ENCODE data around the gene CASZ1.

The CASZ1 gene

DNA sequence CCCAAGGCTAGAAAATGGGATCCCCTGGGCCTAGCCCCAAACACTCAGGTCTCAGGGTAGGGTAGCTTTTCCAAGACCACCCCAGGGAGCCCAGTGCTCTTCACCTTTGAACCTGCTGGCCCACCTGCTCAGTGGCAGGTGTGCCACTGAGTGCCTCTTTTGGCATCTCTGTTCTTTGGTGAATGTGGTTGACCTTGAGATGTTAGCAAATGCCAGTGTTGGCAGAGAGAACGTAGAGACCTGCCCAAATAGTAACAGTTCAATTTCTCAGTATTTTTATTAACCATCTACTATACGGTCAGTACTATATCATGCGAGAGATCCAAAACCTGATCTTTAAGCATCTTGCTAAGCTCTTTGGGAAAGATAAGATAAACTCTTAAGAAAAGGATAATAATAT lies 193.5 kb downstream of the CASZ1 start:
- no peak for DNase-seq (ENCODE audit: low spot score)

DNA sequence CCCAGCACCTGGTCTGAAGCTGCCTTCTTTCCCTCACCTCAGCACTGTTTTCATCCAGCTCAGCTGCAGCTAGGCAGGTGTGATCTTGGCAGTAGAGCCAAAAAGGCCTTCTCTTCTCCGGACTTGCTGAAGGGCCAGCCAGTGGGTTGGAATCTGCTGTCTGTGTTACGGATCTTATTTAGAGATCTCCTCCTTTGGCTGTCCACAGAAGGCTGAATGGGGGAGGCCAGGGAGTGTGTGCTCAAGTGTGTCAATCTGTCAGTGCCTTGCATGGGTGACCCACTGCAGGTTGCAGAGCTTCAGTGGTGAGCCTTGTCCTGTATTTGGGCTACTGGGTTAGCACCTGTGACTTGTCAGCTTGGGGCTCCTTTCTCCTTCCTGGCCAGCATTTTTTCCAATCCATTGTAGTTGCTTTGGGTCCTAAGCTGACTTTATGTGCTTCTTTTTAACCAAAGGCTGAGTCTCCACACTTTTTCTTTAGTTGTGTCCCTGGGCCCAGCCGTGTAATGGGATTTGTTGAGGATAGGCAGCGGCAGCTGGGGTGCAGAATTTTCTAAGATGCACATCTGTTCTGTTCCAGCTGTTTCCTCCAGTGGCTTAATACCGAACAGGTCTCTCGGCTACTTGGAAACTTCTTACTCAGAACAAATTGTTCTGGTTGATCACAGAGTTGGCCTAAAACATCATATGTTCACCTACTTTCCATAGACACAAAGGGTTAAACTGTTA lies 194.9 kb downstream of the CASZ1 start:
- DNase-seq (ENCODE audit: low spot score), result no peak

DNA sequence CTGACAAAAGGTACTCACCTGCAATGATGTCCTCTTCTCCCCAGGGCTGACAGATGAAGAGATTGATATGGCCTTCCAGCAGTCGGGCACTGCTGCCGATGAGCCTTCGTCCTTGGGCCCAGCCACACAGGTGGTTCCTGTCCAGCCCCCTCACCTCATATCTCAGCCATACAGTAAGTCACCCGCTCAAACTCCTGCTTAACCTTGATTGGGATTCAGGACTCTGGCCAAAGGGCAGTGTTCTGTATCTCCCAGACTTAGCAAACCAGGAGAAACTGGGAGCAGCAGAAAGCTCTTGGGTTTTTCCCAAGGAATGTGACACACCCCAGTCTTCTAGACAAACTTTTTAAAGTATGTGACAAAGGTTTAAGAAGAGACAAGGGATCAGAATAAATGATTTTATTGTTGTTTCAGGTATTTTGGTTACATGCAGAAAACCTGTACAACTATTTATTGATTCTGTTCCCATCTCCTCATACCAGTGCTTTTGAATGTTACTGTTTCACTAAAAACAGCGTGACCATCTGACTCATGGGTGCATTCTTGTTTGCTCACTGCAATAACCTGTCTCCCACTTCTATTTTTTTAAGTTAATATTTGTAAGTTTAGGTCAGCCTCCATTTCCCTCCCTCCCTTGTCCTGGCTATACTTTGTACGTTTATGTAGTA lies 197.1 kb downstream of the CASZ1 start:
- no peak for DNase-seq (ENCODE audit: low spot score)

DNA sequence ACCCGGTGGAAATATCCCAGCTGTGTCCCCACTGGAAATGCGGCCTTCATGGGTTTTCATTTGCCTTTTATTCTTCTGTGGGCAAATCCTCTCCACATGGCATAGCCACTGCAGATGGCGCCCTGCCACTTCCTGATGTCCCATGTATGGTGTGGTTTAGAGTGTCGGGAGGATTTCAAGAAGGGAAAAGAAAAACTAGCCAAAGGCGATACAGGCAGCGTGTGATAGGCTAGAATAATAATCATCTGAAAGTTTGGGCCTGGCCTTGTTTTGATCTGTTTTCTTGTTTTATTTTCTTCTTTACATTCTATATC lies 198.1 kb downstream of the CASZ1 start:
- no peak for DNase-seq (ENCODE audit: low spot score)

DNA sequence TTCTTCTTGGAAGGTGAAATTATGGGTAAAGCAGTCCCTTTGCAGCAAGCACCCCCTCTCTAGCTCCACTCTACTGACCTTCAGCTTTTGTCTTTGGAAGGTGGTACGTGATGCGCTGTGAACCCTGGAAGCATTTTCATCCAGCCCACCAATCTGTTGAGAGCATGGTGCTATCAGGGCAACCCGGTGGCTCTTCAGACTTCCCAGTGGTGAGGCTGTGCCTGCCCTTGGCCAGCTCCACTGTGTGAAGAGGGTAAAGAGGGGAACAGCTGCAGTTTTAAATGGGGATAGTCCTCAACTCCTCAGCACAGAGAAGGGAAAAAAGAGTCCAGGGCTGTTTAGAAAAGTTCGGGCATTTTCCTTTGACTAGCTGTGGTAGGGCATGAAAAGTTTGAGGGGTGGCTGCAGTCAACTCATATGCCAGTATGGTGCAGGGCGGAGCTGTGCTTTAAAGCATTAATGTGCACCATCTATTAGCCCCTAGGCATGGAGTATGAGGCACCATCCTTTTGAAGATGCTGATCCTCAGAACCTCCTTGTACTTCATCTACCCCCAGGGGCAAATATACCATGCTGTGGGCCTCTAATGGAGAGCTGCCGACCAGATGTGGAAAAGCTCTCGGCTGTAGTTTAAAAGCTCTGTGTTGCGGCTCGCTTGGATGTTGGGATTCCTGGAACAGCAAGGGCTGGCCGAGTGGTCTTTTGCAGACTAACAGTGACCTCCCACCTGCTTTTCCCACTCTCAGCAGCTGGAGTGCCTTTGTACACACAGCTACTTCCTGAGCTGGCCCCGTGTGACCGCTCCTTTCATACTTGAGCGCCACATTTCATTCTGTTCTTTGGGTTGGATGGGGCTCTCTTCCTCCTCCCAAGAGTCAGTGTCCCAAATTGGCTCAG lies 198.7 kb downstream of the CASZ1 start:
- DNase-seq (ENCODE audit: low spot score), result no peak

DNA sequence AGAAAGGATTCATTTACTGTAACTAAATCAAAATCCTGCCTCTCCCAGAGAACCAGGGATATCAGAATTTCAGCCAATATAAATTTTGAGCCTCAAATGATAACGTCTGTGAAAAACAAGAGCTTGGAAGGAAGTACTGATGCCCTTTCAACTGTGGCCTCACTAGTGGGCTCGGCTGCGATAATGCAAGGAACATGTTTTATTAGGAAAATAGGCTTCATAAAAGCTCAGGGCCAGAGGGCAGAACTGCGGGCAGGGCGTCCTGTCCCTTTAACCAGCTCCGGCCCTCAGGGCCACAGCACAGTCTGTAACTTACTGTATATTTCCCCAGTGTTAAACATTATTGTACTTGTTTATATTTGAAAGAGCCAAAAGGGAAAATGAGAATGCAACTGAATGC lies 199.7 kb downstream of the CASZ1 start:
- no peak for DNase-seq (ENCODE audit: low spot score)

DNA sequence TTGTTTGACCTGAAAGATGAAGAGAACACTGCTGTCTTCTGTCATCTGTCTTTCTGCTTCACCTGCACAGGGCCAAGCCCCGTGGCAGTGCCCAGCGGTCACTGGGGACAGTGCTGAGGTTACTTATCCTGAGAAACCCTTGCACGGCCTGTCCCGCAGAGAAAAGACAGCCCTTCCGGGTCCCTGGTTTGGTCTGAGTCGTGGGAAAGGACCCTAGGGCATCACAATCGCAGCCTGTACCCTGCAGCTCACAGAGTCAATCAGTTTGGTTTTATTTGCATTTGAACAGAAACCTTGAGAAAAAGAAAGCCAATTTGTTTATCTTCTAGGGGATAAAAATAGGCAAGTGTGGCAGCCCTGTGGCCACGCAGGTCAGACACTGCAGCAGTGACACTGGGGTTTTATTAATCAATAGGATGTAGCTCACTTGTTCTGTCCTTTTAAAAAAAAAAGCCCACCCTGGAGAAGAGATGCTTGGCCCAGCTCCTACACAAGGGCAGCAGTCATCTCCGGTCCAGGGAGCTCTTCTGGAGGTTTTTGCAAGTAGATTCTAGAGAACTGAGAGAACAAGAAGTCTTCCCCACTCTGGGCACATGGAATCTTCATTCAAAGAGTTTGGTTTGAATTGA lies 201.7 kb downstream of the CASZ1 start:
- no peak for DNase-seq (ENCODE audit: low spot score)

DNA sequence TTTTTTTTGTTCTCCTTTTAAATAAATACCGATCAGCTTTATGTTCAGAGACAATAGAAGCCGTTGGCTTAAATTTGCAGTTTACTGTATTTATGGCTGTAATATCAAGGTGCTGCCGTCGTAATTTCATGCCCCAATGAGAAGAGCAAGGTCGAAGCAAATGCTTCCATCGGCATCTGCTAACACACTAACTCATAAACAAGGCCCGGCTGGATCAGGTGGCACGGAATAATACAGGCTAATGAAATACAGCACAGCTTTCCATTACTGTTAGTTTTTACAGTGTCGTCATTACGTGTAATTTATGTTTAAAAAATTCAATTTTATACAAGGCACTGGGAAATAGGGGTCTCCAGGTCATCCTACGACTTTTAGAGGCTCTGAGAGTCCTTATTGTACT lies 202.7 kb downstream of the CASZ1 start:
- no peak for DNase-seq (ENCODE audit: low spot score)

DNA sequence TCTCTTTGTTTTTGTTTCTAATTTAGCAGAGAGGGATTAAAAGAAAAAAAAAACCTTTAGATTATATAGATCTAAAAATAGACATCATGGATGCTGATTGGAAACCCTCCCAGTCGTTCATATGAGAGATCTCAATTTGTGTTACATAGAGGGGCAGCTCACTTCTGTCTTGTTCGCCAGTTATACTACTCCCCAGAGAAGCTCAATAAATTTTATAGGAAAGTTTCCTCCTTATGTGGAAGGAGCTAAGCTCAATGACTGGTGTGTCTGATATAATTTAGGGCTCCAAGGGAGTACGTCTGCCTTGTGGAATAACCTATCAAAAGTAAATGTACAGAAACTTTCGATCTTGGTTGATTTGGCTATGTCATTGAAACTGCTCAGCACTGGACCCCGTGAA lies 204.1 kb downstream of the CASZ1 start:
- DNase-seq (ENCODE audit: low spot score), result no peak

DNA sequence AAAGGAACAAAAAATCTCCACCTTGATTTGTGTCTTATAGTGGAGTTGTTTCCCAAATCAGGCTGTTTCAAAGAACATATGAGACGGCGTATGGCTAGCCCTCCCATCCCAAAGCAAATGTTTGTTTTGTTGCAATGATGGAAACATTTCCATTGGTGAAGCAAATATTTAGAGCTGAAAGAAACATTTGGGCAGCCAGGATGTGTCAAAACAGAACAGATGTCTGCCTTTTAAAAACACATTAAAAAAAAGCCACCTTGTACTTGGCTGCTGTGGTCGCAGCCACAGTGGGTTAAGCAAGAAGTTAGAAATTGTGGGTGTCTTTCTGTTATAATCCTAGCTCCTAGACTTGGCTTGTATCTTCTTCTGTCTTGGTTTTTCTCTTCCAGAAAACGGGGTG lies 205.4 kb downstream of the CASZ1 start:
- DNase-seq (ENCODE audit: low spot score), result no peak

DNA sequence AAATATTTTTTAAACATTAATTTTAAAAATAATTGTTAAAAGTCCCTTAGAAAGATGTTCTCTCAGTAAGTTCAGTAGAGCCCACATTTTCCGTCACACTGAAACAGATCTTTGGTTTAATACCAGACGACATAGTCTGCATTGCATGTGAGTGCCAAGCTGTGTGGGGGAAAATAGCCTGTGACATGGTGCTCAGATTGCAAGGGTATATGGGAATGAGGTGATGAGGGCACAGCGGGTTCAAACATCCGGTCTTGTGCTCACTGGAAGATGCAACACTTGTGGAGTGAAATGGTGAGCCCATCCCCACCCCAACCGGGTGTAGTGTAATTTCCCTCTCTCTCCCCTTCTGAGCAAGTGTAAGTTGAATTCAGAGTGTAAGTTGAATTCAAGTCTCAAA lies 207.4 kb downstream of the CASZ1 start:
- DNase-seq (ENCODE audit: low spot score), result no peak

DNA sequence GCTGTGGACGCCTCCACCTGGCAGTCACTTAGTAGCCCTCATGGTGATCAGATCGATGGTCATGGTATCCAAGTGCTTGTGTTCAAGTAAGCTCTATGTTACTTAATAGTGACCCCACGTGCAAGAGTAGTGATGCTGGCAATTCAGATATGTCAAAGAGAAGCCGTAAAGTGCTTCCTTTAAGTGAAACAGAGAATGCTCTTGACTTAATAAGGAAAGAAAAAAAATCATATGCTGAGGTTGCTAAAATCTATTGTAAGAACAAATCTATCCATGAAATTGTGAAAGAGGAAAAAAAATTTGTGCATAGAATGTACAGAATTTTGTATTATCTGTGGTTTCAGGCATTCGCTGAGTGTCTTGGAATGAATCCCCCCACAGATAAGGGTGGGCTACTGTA lies 207.8 kb downstream of the CASZ1 start:
- DNase-seq (ENCODE audit: low spot score), result no peak
